WTC11 (cell line): ENCODE results near the gene PRR19. TPM values are rescaled to one million over a fixed set of nuclear protein-coding genes. Genes with fewer than 3 reads are reported as not detected.

Source experiments
- ATAC-seq: fragments of 200-7000 bp; cut with Tn5 transposase; 2 replicates; pipeline ENCODE4 v1.10.0; 2021; ENCODE audit warnings: mild to moderate bottlenecking, moderate library complexity
- CTCF ChIA-PET: fragments of 300-600 bp; sonication (Branson Sonifier 250); formaldehyde crosslinking; loops from one replicate; lab custom pipeline; 2021; ENCODE audit warnings: antibody characterized with exemption; lab: Charles Lee
- POLR2A ChIA-PET: fragments of 350-600 bp; sonication (Branson Sonifier 250); formaldehyde crosslinking; loops from one replicate; lab custom pipeline; 2021; ENCODE audit warnings: antibody characterized with exemption; lab: Charles Lee
- DNase-seq: peaks from one replicate; pipeline ENCODE4 v3.0.0; 2021; ENCODE audit warnings: low spot score
- H3K27ac Mint-ChIP-seq: 2 replicates; pipeline ENCODE4 v1.8.0; 2021; ENCODE audit warnings: mixed read lengths
- H3K27me3 Mint-ChIP-seq: 2 replicates; pipeline ENCODE4 v1.8.0; 2021; ENCODE audit warnings: low read depth, mild to moderate bottlenecking, moderate library complexity, mixed read lengths
- H3K36me3 Mint-ChIP-seq: 2 replicates; pipeline ENCODE4 v1.8.0; 2021; ENCODE audit warnings: mixed read lengths
- H3K4me1 Mint-ChIP-seq: 2 replicates; pipeline ENCODE4 v1.8.0; 2022; ENCODE audit warnings: mixed read lengths
- H3K4me3 Mint-ChIP-seq: 2 replicates; pipeline ENCODE4 v1.8.0; 2021; ENCODE audit warnings: mild to moderate bottlenecking, moderate library complexity, mixed read lengths
- H3K9me3 Mint-ChIP-seq: 2 replicates; pipeline ENCODE4 v1.8.0; 2021; ENCODE audit warnings: mixed read lengths
- ARID4B ChIP-seq: sonication (generic); formaldehyde crosslinking; IDR thresholded peaks from 2 replicates; pipeline ENCODE4 v1.8.0; 2023; ENCODE audit warnings: missing genetic modification reagents, mild to moderate bottlenecking, borderline replicate concordance
- ELF4 ChIP-seq: sonication (generic); formaldehyde crosslinking; IDR thresholded peaks from 2 replicates; pipeline ENCODE4 v1.8.1; 2022; ENCODE audit warnings: low read depth, mild to moderate bottlenecking, moderate library complexity, missing genetic modification reagents
- IRF2 ChIP-seq: sonication (generic); formaldehyde crosslinking; IDR thresholded peaks from 2 replicates; pipeline ENCODE4 v1.8.0; 2022; ENCODE audit warnings: low read depth, missing genetic modification reagents, borderline replicate concordance
- JAZF1 ChIP-seq: fragments of 250-450 bp; sonication (Bioruptor Pico); IDR thresholded peaks from 2 replicates; pipeline ENCODE4 v1.9.0; 2021; ENCODE audit warnings: moderate library complexity, mild to moderate bottlenecking, inconsistent platforms
- MYBL2 ChIP-seq: sonication (generic); formaldehyde crosslinking; IDR thresholded peaks from 2 replicates; pipeline ENCODE4 v1.8.1; 2023; ENCODE audit warnings: mild to moderate bottlenecking, moderate library complexity, missing genetic modification reagents
- NR1H2 ChIP-seq: sonication (generic); formaldehyde crosslinking; IDR thresholded peaks from 2 replicates; pipeline ENCODE4 v1.9.0; 2021; ENCODE audit warnings: mild to moderate bottlenecking, moderate library complexity, missing genetic modification reagents
- OVOL2 ChIP-seq: fragments of 250-450 bp; sonication (Bioruptor Pico); IDR thresholded peaks from 2 replicates; pipeline ENCODE4 v1.9.0; 2021; ENCODE audit warnings: mild to moderate bottlenecking, borderline replicate concordance
- PREB ChIP-seq: sonication (generic); formaldehyde crosslinking; IDR thresholded peaks from 2 replicates; pipeline ENCODE4 v1.8.1; 2022; ENCODE audit warnings: mild to moderate bottlenecking, missing genetic modification reagents, moderate library complexity, borderline replicate concordance
- PRRX2 ChIP-seq: fragments of 250-450 bp; sonication (Bioruptor Pico); IDR thresholded peaks from 2 replicates; pipeline ENCODE4 v1.8.0; 2021; ENCODE audit warnings: mild to moderate bottlenecking
- RELA ChIP-seq: sonication (generic); formaldehyde crosslinking; IDR thresholded peaks from 2 replicates; pipeline ENCODE4 v1.8.1; 2022; ENCODE audit warnings: missing genetic modification reagents, mild to moderate bottlenecking, borderline replicate concordance
- SOX15 ChIP-seq: fragments of 250-450 bp; sonication (Bioruptor Pico); IDR thresholded peaks from 2 replicates; pipeline ENCODE4 v1.9.0; 2021; ENCODE audit warnings: mild to moderate bottlenecking
- TEAD1 ChIP-seq: sonication (generic); formaldehyde crosslinking; IDR thresholded peaks from 2 replicates; pipeline ENCODE4 v1.8.0; 2022; ENCODE audit warnings: mild to moderate bottlenecking, missing genetic modification reagents
- ZNF263 ChIP-seq: sonication (generic); formaldehyde crosslinking; IDR thresholded peaks from 2 replicates; pipeline ENCODE4 v1.8.1; 2022; ENCODE audit warnings: low read depth, mild to moderate bottlenecking, moderate library complexity, missing genetic modification reagents
- ZNF396 ChIP-seq: fragments of 250-450 bp; sonication (Bioruptor Pico); IDR thresholded peaks from 2 replicates; pipeline ENCODE4 v1.8.0; 2021; ENCODE audit warnings: mild to moderate bottlenecking, moderate library complexity, borderline replicate concordance
- ZNF671 ChIP-seq: fragments of 250-450 bp; sonication (Bioruptor Pico); IDR thresholded peaks from 2 replicates; pipeline ENCODE4 v1.8.0; 2021; ENCODE audit warnings: mild to moderate bottlenecking
- total RNA-seq: library from RNA; stranded (reverse); gene quantifications from 3 replicates; pipeline ENCODE4 v1.2.3, GENCODE V29; 2021
- TF ChIP-seq, protein P1 (sequence below): sonication (generic); formaldehyde crosslinking; IDR thresholded peaks from 2 replicates; pipeline ENCODE4 v1.8.0; 2022; ENCODE audit warnings: mild to moderate bottlenecking, missing genetic modification reagents
- TF ChIP-seq, protein P2 (sequence below): fragments of 250-450 bp; sonication (Bioruptor Pico); conservative IDR thresholded peaks from 2 replicates; pipeline ENCODE4 v1.9.0; 2021; ENCODE audit warnings: mild to moderate bottlenecking
- TF ChIP-seq, protein P3 (sequence below): fragments of 250-450 bp; sonication (Bioruptor Pico); IDR thresholded peaks from 2 replicates; pipeline ENCODE4 v1.9.0; 2021; ENCODE audit warnings: moderate library complexity, mild to moderate bottlenecking, inconsistent platforms, borderline replicate concordance

The PRR19 gene
- total RNA-seq, 1 experiment from 2014 or later, result 3.7 TPM

DNA sequence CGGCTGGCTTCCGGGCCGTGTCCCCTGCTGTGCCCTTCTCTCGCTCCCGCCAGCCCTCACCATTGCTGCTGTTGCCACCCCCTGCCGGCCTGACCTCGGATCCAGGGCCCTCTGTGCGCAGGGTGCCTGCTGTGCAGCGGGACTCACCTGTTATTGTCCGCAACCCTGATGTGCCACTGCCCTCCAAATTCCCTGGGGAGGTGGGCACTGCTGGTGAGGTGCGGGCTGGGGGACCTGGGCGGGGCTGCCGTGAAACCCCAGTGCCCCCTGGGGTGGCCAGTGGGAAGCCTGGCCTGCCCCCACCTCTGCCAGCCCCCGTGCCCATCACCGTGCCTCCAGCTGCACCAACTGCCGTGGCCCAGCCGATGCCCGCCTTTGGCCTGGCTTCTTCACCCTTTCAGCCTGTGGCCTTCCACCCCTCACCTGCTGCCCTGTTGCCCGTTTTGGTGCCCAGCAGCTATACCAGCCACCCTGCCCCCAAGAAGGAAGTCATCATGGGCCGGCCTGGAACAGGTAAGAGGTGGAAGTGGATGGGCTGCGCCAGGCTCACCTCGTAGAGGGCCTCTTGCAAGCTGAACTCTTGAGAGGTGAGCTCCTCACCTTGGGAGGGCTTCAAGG, 27.8 kb upstream of the PRR19 start:
- TF ChIP-seq PRRX2 (CRISPR knock-in tag) (no peak), RELA (CRISPR knock-in tag) (no peak), SOX15 (CRISPR knock-in tag) (no peak), ARID4B (CRISPR knock-in tag) (no peak), TEAD1 (CRISPR knock-in tag) (no peak), ZNF671 (no peak), IRF2 (CRISPR knock-in tag) (no peak), ZNF396 (CRISPR knock-in tag) (no peak), JAZF1 (CRISPR knock-in tag) (no peak), MYBL2 (CRISPR knock-in tag) (no peak), PREB (no peak), ZNF263 (CRISPR knock-in tag) (no peak), OVOL2 (CRISPR knock-in tag) (no peak), ELF4 (CRISPR knock-in tag) (no peak), NR1H2 (CRISPR knock-in tag) (no peak)
- TF ChIP-seq, protein P1, sequence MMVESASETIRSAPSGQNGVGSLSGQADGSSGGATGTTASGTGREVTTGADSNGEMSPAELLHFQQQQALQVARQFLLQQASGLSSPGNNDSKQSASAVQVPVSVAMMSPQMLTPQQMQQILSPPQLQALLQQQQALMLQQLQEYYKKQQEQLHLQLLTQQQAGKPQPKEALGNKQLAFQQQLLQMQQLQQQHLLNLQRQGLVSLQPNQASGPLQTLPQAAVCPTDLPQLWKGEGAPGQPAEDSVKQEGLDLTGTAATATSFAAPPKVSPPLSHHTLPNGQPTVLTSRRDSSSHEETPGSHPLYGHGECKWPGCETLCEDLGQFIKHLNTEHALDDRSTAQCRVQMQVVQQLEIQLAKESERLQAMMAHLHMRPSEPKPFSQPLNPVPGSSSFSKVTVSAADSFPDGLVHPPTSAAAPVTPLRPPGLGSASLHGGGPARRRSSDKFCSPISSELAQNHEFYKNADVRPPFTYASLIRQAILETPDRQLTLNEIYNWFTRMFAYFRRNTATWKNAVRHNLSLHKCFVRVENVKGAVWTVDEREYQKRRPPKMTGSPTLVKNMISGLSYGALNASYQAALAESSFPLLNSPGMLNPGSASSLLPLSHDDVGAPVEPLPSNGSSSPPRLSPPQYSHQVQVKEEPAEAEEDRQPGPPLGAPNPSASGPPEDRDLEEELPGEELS, result no peak
- TF ChIP-seq, protein P2, sequence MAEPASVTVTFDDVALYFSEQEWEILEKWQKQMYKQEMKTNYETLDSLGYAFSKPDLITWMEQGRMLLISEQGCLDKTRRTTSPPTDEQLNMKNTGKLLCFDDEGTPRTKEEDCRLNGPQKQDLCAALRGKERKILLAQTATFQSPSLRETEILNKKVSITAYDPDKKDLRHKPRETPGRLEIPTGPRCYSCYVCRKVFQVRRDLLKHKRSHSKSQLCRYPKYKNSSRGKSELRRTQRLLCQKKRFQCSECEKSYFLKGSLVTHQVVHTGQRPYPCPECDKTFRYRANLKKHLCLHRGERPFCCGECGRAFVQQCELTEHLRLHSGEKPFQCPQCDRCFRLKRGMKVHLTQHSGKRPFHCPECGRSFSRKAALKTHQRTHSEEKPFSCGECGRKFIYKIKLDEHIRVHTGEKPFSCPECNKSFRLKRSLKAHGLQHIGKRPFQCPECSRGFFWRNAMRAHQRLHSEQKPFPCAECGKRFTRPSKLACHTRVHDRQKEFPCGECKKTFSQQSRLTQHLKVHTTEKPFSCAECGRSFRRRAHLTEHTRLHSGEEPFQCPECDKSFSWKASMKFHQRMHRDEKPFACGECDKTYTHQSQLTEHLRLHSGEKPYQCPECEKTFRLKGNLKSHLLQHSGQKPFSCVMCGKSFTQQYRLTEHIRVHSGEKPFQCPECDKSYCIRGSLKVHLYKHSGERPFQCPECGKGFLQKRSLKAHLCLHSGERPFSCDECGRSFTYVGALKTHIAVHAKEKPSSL (CRISPR knock-in tag), result no peak
- TF ChIP-seq, protein P3, sequence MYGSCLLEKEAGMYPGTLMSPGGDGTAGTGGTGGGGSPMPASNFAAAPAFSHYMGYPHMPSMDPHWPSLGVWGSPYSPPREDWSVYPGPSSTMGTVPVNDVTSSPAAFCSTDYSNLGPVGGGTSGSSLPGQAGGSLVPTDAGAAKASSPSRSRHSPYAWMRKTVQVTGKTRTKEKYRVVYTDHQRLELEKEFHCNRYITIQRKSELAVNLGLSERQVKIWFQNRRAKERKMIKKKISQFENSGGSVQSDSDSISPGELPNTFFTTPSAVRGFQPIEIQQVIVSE (CRISPR knock-in tag), result no peak
- TF ChIP-seq, all 79 proteins: peak for 0
- ATAC-seq (no peak), DNase-seq (no peak)
- ChIA-PET CTCF (interaction anchor here (0.5 kb wide), 1 partner anchor 15 kb away, joined by 4 read pairs; no protein-coding TSS in a partner anchor), POLR2A (no interaction called here)
- Mint-ChIP-seq H3K36me3 (0 out of 2 replicates have a peak, but pooled peaks cover 2% of the 10 kb centered on the region), H3K27me3 (no peaks in the 10 kb centered on the region), H3K9me3 (no peaks in the 10 kb centered on the region), H3K27ac (no peak overlapping the region), H3K4me1 (peaks cover 20% of the 10 kb centered on the region), H3K4me3 (no peak overlapping the region)
